Activated CD8-positive, alpha-beta memory T cell treated with anti-CD3 and anti-CD28 coated beads, Interleukin-2, amount 50 U/mL, for 1 hour (primary cell): ENCODE results near the gene SMARCD3.

ENCODE experiments used
- DNase-seq: peaks from one replicate; pipeline ENCODE4 v3.0.0-alpha.2; 2020; ENCODE audit errors: extremely low read depth

Gene SMARCD3

GRCh38 chr7:151248346-151249033, at the start of gene SMARCD3:
SMARCD3 (minus strand) TSS chr7:151248694; CDS start chr7:151248562, 132 bp downstream.
- no peak for DNase-seq

- no peak for DNase-seq
Measured at GRCh38 chr7:151296202-151296992, 47.9 kb upstream of the SMARCD3 start.

GRCh38 chr7:151292850-151293249, 44.4 kb upstream of the SMARCD3 start:
- no peak for DNase-seq

- DNase-seq, result no peak
Measured at GRCh38 chr7:151291206-151291605, 42.7 kb upstream of the SMARCD3 start.

GRCh38 chr7:151290355-151290760, 41.9 kb upstream of the SMARCD3 start:
- no peak for DNase-seq

- no peak for DNase-seq
Measured at GRCh38 chr7:151289891-151290290, 41.4 kb upstream of the SMARCD3 start.

GRCh38 chr7:151286148-151286547, 37.7 kb upstream of the SMARCD3 start:
- DNase-seq, result no peak

GRCh38 chr7:151283302-151283701, 34.8 kb upstream of the SMARCD3 start:
- no peak for DNase-seq

- no peak for DNase-seq
Measured at GRCh38 chr7:151282111-151282510, 33.6 kb upstream of the SMARCD3 start.

GRCh38 chr7:151281686-151282085, 33.2 kb upstream of the SMARCD3 start:
- DNase-seq, result no peak

- no peak for DNase-seq
Measured at GRCh38 chr7:151280388-151281019, 32.0 kb upstream of the SMARCD3 start.

- no peak for DNase-seq
Measured at GRCh38 chr7:151279868-151280267, 31.4 kb upstream of the SMARCD3 start.

GRCh38 chr7:151278949-151279348, 30.5 kb upstream of the SMARCD3 start:
- no peak for DNase-seq

GRCh38 chr7:151277631-151278030, 29.1 kb upstream of the SMARCD3 start:
- DNase-seq, result no peak

GRCh38 chr7:151276666-151277590, 28.4 kb upstream of the SMARCD3 start:
- no peak for DNase-seq

GRCh38 chr7:151275813-151276577, 27.5 kb upstream of the SMARCD3 start:
- DNase-seq, result no peak

- DNase-seq, result no peak
Measured at GRCh38 chr7:151274936-151275812, 26.7 kb upstream of the SMARCD3 start.

GRCh38 chr7:151274396-151274795, 25.9 kb upstream of the SMARCD3 start:
- no peak for DNase-seq

- DNase-seq, result no peak
Measured at GRCh38 chr7:151273651-151274390, 25.3 kb upstream of the SMARCD3 start.
